TTC549 (cell line): ENCODE results near the gene MOGAT2.
"Not testable (repeated sequence)": the region's sequence is repeated elsewhere in the genome, so short reads cannot be mapped to it uniquely, and the experiment has no call there.

ENCODE experiments used
- FAIRE-seq: peaks from 2 replicates; lab custom pipeline; 2012; peaks lifted over from hg19 to GRCh38; lab: Jason Lieb, UNC

Gene MOGAT2

GRCh38 chr11:75719340-75720239 is 2.0 kb downstream of the MOGAT2 start:
- no peak for FAIRE-seq

DNA sequence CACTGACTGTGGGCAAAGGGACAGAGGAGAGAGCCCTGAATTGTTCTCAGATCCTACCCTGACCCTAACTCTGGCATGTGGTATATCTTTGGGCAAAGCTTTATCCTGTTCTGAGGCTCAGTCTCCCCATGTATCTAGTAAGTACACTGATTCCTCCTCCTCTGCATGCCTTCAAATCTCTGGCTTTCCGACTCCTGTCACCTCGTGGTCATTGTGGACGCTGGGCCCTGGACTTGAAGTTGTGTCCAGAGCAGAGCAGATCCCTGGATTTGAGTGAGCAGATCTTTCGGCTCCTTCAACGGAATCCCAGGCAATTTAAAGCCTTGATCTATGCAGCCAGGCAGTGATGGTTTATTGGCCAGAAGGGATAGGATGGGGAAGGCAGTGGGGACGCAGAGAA is 3.0 kb downstream of the MOGAT2 start:
- no peak for FAIRE-seq

DNA sequence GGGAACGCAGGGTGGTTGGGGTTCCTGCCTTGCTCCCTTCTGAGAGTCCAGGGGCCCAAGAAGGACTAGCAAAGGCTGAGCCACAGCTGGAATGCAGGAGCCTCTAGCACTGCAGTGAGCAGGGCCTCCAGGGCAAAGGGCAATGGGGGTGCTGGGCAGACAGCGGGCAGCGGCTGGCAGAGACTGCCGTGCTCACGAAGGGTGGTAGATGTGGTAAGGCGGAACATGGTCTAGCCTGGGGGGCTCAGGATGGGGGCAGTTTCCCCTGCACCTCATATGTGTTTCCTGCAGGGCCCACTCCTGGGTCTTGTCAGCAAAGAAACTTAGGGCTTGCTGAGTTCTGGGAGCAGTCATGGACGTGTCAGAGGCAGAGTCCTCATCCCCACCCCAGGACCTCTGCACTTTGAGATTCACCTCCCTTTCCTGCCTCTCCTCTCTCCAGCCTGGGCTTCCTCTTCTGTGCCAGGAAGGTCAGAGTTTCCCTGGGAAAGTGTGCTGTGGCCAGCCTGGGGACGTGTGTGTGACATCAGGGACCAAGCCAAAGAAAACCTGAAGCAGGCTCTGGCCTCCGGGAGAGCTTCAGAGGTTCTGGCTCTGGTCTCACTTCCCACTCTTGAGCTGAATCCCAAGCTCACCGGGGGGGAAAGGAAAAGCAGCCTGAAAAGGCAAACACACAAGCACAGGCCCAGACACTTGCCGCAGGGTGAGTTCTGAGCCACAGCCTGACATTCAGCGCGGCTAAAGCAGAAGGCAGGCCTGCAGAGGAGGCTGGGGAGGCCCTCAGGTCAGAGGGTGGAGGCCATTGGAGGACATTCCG is 4.4 kb downstream of the MOGAT2 start:
- no peak for FAIRE-seq

DNA sequence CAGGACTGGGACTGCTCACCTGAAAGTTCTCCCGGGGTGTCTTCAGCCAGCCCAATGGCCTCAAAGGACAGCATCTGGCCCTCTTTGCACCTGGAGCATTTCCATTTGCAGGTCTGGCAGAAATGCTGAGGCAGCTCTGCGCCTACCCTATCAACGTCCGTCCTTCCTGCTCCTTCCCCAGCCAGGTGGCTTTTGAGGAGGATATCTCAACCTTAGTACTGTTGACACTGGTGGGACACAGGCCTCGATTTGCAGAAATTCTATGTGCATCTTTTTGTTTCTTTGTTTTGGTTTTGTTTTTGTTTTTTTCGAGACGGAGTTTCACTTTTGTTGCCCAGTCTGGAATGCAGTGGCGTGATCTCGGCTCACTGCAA is 5.0 kb downstream of the MOGAT2 start:
- no peak for FAIRE-seq

GRCh38 chr11:75725547-75726320 is 8.1 kb downstream of the MOGAT2 start:
- FAIRE-seq = no peak

DNA sequence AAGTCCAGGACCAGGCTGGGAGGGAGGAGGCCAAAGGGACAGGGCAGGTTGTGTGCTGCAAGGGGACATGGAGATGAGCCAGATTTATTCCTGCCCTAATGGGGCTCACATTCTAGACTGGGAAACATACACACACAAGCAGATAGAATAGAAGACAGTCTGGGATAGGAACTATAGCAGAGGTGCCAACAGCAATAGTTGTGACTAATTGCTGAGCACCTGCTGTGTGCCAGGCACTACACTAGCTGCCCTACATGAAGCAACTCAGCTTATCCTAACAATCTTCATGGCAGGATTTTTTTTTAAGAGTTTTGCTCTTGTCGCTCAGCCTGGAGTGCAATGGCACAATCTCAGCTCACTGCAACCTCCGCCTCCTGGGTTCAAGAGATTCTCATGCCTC is 11.4 kb downstream of the MOGAT2 start:
- no peak for FAIRE-seq

DNA sequence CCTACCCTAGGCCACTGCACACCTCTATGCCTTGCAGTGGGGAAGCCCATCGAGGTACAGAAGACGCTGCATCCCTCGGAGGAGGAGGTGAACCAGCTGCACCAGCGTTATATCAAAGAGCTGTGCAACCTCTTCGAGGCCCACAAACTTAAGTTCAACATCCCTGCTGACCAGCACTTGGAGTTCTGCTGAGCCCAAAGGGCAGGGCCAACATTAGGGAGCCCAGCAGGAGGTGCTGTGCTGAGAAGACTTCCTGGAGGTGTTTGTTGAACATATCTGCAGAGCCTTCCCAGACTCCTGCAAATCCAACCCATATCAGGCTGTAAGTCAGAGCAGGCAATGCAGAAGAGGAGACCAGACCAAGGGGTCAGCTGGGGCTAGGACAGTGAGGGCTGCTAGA is 13.5 kb downstream of the MOGAT2 start:
- FAIRE-seq = no peak

DNA sequence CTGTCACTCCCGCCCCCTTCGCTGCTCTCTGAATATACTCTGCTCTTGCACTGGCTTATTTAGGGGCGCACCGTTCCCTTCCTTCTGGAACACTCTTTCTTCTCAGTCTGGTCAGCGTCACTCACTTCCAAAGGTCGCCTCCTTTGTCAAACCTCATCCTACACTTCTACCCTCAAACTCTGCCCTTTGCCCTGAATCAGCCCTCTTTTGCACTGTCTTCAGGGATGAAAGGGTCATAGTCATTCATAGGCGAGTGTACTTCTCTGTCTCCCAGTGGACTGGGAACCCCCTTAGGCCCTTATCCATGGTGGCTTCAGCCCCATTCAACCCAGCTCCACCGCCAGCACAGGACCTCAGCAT is 15.4 kb downstream of the MOGAT2 start:
- no peak for FAIRE-seq

DNA sequence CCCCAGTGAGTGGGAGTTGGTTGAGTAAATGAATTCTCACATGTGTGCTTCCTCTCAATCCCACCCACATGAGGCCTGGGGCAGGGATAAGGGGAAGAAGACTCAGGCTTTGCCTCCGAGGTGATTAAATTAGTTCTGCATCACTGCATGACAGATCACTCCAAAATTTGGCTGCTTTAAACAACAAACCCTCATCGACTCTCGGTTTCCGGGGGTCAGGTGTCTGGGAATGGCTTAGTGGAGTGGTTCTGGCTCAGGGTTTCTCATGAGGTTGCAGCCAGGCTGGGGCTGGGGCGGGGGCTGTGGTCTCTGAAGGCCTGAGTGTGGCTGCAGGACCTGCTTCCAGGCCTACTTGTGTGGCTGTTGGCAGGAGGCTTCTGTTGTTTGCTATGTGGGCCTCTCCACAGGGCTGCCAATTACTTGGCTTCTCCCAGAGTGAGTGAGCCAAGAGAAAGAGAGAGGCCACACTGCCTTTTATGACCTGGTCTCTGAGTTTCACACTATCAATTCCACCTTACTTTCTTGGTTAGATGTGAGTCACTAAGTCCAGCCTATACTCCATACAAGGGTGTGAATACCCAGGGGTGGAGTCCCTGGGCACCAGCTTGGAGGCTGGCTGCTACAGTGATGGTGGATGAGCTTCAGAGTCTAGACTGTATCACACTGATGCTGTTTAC is 15.9 kb downstream of the MOGAT2 start:
- FAIRE-seq = no peak

GRCh38 chr11:75734491-75735180 is 17.0 kb downstream of the MOGAT2 start:
- FAIRE-seq = no peak

DNA sequence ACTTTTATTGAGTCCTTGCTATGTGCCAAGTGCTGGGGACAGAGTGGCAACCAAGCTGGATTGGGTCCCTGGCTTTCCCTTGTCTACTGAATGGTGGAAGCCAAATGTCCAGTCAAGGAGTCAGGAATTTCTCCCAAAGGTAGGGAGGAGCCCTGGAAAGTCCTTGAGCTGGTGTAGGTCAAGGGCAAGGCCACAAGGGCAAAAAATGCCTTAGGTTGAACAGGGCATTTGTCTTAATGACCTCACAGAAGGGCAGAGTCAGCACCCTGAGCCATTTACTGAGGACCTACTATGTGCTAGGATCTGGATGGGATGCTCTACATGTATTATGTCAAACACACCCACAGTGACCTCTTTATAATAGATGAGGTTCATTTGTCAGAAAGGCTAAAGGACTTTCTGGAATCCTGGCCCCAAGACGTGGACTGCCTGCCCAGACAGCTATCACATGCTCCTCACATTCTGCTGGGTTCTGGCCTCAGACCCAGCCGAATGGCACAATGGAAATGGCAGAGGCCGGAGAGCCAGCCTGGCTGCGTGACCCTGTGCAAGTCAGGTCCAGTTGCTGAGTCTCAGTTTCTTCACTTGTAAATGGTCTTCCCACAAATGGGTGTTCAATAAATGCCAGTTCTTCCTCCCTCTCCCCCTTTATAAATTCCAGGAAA is 17.7 kb downstream of the MOGAT2 start:
- no peak for FAIRE-seq

DNA sequence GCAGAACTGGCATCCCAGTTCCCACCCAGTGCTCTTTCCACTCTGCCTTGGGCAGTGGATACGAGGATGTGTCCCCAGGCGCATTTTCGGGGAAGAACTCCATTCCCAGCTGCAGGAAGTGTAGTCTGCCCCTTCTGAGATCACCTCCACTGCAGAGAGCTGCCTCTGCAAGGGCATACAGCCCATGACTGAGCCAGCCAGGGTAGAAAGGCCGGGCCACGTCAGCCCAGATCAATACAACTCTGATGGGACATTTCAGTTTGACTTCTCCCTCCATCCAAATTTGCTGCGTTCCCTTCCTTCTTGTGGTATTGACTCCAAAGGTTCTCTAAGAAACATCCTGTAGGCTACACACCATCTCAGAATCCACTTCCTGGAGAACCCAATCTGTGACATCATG is 19.7 kb downstream of the MOGAT2 start:
- no peak for FAIRE-seq

GRCh38 chr11:75740681-75741080 is 23.0 kb downstream of the MOGAT2 start:
- no peak for FAIRE-seq

DNA sequence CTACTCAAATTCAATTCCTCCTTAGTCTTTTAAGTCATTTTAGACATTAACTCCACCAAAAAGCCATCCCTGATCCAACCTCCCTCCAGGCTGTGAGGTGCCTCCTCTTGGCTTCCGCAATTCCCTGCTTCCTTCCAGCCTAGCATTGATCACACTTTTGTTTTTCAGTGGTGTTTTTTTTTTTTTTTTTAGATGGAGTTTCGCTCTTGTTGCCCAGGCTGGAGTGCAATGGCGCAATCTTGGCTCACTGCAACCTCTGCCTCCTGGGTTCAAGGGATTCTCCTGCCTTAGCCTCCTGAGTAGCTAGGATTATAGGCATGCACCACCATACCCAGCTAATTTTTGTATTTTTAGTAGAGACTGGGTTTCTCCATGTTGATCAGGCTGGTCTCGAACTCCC is 25.5 kb downstream of the MOGAT2 start:
- FAIRE-seq = not testable (repeated sequence)

GRCh38 chr11:75743711-75744563 is 26.3 kb downstream of the MOGAT2 start:
- FAIRE-seq = no peak

- FAIRE-seq = no peak
Measured at GRCh38 chr11:75745807-75746206, 28.2 kb downstream of the MOGAT2 start.

- FAIRE-seq = not testable (repeated sequence)
Measured at GRCh38 chr11:75748729-75749273, 31.2 kb downstream of the MOGAT2 start.

- not testable (repeated sequence) for FAIRE-seq
Measured at GRCh38 chr11:75754933-75755332, 37.3 kb downstream of the MOGAT2 start.

GRCh38 chr11:75757651-75758050 is 40.0 kb downstream of the MOGAT2 start:
- no peak for FAIRE-seq

- no peak for FAIRE-seq
Measured at GRCh38 chr11:75759832-75760231, 42.2 kb downstream of the MOGAT2 start.
